Kidney glomerular epithelial cell (primary cell): ENCODE data around the gene LRRC17.
"Not testable (repeated sequence)": the region's sequence is repeated elsewhere in the genome, so short reads cannot be mapped to it uniquely, and the experiment has no call there.

Source experiments
- DNase-seq: peaks from one replicate; lab custom pipeline; 2025; lab: John Stamatoyannopoulos, UW

The LRRC17 gene

DNA sequence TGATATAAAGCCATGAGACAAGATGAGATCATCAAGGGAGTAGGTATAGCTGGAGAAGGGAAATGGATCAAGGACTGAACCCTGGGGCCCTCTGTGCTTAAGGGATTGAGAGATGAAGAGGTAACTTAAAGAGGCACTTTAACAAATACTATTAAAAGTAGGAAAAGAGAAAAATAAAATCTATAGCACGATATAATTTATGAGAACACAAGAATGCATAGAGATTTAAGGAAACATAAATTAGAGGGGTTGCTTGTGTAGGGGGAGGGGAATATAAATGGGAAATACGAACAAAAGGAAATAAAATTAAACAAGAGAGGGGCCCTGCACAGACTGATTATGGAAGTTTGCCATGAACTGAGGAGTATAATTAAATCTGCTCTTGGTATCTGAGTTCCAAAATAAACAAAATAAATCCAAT, 15.6 kb upstream of the LRRC17 start:
- no peak for DNase-seq

DNA sequence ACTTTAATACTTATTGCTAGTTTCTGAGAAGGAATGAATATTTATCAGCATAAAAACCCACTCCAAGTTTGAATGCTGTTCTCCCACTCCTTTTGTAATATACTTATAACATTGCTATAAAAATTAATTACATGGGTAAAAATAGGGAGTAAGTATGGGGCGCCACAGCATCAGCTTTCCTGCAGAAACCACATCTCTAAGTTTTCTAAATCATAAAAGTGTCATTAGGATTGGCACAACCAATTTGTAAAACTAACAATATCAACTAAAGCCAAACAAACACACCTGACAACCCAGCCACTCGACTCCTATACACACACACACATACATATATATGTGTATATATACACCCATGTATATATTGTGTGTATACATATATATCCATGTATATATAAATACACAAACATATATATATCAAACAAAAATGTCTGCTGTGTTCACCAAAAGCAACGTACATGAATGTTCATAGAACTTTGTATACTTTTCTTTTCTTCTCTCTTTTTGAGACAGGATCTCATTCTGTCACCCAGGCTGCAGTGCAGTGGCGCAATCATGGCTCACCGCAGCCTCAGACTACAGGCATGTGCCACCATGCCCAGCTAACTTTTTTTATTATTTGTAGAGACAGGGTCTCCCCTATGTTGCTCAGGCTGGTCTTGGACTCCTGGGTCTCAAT, 14.8 kb upstream of the LRRC17 start:
- no peak for DNase-seq

GRCh38 chr7:102898532-102898859, 14.3 kb upstream of the LRRC17 start:
- no peak for DNase-seq

- DNase-seq = not testable (repeated sequence)
Observed at GRCh38 chr7:102902052-102902451, 10.7 kb upstream of the LRRC17 start.

- DNase-seq = not testable (repeated sequence)
Observed at GRCh38 chr7:102903576-102903975, 9.2 kb upstream of the LRRC17 start.

DNA sequence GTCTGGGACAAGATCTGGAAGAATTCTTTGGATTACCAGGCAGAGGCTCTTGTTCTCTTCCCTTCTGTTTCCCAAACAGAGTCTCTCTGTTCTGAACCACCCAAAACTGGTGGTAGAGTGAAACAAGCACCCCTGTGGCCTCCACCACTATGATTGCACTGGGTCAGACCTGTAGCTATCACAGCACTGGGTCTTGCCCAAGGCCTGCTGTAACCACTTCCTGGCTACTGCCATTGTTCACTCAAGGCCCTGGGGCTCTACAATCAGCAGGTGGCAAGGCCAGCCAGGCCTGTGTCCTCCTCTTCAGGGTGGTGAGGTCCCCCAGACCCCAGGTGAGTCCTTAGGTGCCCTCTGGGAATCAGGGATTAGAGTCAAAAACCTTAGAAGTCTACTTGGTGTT, 4.1 kb upstream of the LRRC17 start:
- no peak for DNase-seq

- DNase-seq = no peak
Observed at GRCh38 chr7:102913826-102914225, 1.0 kb downstream of the LRRC17 start.

- no peak for DNase-seq
Observed at GRCh38 chr7:102914585-102914984, 1.8 kb downstream of the LRRC17 start.

- DNase-seq = no peak
Observed at GRCh38 chr7:102916426-102916825, 3.6 kb downstream of the LRRC17 start.

GRCh38 chr7:102916881-102917280, 4.1 kb downstream of the LRRC17 start:
- DNase-seq = no peak

DNA sequence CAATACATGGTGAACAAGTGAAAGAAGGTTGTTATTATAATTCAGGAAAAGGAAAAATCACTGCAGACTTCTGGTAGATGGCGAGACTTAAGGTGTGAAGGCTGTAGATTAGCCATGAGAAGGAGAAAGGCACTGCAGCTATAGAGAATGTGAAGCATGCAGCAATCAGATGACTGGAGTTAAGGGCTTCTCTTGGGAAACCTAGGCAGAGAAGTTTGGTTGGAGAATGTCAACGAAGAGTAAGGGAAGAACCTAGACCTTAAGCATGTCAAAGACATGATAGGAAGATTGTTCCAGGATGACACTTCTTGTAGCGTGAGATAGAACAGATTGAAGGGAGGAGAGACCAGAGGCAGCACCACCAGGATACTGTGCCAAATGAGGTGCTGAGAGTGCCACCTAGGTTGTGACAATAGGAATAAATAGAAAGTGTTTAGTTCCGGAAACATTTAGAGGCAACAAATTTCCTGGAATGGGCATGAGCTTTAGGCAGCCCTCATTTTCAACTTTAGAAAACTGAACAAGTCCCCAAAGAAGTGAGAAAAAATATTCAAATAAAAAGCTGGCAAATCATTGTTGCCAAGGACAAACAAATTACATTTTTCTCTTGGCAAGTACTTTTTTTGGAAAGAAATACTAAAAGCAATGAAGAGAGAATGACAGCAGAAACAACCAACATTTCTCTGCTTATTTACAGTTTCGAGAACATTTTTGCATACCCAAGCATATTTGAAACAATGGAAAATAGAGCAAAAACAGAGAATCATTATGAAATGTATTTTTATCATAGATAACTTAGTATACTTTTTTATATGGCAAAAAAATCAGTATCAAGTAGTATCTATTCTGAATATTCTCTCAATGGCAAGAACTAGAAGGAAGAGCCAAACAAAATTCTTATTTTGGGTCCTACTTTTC, 4.9 kb downstream of the LRRC17 start:
- no peak for DNase-seq

DNA sequence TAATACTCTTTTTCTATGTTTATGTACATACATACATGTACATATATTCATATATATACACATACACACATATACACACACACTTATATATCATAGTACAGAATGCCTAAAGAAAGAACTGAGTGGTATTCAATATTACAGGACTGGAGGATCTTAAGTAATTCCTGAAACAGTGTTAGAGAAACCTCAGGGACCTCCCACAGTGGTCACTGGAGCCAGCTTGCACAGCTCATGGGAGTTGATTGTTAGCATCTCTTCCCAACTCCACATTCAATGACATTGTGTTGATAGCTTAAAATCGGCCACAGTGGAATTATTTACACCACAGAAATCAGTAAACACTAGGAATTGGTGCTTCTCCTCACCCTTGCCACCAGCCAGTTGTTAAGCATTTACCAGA, 6.0 kb downstream of the LRRC17 start:
- DNase-seq = no peak

- peak; percentile 38 for DNase-seq
Observed at GRCh38 chr7:102925976-102926782, 13.4 kb downstream of the LRRC17 start.

DNA sequence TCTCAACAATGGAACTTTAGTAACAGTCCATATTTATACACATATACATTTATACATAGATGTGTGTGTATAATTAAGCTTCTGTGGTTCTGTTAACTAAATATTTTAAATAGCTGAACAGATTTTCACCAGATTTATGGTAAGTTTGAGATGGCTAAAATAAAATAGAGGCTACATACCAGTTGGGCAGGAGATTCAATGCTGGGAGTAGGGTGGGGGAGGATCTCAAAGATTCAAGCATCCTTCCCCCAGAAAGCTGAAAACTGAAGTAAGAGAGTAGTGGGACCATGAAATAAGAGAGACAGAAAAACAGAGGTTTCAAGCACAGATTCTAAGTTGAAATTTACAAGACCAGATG, 14.0 kb downstream of the LRRC17 start:
- DNase-seq = no peak

- DNase-seq = peak; percentile 94
Observed at GRCh38 chr7:102927312-102927933, 14.6 kb downstream of the LRRC17 start.

DNA sequence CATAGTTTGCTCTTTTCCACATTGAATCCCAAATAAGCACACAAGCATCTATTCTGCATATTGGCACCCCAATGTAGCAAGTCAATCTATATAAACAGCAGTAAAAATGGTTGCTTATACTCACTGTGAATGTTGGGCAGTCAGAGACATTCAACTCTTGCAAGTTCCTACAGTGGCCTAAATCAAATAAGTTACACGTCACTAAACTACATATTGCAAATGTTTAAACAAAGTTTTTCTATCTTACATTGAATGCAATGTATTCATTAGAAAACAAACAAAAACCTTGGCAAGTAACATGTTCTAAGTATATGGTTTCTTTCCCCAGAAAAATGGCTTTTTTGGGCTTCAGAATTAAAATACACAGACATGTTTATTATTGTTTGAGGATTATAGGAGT, 19.0 kb downstream of the LRRC17 start:
- DNase-seq = no peak

DNA sequence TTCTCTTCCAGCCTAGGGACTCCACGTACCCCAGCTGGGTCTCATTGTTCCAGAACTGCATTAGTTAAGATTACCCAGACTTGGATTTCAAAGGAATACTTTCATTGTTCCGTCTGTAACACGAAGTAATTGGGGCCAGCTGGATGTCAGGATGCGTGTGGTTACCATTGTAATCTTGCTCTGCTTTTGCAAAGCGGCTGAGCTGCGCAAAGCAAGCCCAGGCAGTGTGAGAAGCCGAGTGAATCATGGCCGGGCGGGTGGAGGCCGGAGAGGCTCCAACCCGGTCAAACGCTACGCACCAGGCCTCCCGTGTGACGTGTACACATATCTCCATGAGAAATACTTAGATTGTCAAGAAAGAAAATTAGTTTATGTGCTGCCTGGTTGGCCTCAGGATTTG, 21.0 kb downstream of the LRRC17 start:
- no peak for DNase-seq

DNA sequence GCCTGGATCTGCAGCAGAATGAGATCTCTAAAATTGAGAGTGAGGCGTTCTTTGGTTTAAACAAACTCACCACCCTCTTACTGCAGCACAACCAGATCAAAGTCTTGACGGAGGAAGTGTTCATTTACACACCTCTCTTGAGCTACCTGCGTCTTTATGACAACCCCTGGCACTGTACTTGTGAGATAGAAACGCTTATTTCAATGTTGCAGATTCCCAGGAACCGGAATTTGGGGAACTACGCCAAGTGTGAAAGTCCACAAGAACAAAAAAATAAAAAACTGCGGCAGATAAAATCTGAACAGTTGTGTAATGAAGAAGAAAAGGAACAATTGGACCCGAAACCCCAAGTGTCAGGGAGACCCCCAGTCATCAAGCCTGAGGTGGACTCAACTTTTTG, 21.4 kb downstream of the LRRC17 start:
- DNase-seq = no peak

- no peak for DNase-seq
Observed at GRCh38 chr7:102934701-102935100, 21.9 kb downstream of the LRRC17 start.

DNA sequence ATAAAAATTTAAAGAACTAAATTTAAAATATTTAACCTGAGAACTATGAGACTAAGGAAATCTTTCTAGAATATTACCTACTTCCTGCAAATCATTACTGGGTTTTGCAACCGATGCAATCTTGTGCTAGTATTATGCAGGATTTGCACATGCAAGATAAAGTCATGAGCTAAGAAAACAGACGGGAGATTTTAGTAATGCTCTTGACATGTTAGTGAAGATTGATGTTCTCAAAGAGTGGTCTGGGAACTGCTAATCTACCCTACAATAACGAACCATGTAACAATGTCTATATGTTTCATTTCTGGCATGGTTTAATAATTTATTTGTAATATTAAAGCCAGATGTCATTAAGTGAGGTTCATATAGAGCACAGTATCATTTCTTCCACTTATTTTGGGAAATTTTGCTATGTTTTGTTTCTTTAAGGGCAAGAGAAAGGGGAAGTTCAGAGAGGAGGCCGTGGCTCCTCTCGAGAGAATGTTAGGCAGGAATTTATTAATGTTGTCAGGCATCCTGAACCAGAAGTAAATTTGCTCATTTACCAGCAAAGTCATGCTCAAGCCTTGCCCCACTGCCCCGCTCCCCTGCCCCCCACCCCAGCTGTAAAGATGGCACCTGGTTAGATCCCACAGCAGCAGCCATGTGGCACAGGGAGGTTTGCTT, 22.8 kb downstream of the LRRC17 start:
- no peak for DNase-seq

- DNase-seq = no peak
Observed at GRCh38 chr7:102938679-102939078, 25.9 kb downstream of the LRRC17 start.
